Activated CD8-positive, alpha-beta memory T cell treated with anti-CD3 and anti-CD28 coated beads for 4 hours (primary cell): ENCODE results near the gene PRDM8.
"Not testable (repeated sequence)": the region's sequence is repeated elsewhere in the genome, so short reads cannot be mapped to it uniquely, and the experiment has no call there.

ENCODE experiments used
- DNase-seq, 2 donors: peaks; one replicate each; pipeline ENCODE4 v3.0.0-alpha.2; 2020; ENCODE audit warnings: low read depth in 2 of 2

Gene PRDM8

DNA sequence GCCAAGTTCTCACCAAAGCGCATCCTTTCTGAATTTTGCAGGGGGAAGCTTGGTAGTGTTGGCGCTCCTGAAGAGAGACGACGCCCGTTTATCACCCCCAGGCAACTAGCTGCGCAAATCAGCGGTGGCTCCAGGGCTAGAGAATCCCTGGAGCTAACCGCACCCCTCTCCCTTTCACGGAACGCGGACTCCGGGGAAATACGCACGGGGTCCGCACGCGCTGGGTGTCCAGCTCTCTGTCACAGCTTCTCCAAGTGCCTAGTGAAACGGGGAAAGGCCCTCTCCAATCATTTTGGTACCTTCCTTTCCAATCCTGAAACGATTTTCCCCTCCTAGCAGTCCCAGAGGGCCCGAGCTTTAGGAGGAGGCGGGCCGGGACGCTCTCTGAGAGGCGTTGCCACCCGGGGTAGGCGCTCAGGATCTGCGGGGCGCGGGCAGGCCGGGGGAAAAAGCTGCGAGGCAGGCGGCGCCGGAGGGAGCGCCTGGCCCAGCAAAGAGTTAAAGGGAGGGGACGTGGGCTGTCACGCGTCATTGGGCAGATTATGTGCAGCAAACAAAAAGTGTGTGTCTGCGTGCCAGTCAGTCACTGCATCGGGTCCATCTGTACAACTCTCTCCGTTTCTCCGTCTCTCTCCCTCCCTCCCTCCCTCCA is at the start of gene PRDM8:
Gene PRDM8, plus strand, starts transcription at position 582 of the 652 bp plus-strand sequence. CDS start 2,578 bp downstream, outside the sequence.
- no peak for DNase-seq

- no peak for DNase-seq
Observed at GRCh38 chr4:80150387-80151180, 46.7 kb upstream of the PRDM8 start.

- no peak for DNase-seq
Observed at GRCh38 chr4:80151981-80152380, 45.3 kb upstream of the PRDM8 start.

DNA sequence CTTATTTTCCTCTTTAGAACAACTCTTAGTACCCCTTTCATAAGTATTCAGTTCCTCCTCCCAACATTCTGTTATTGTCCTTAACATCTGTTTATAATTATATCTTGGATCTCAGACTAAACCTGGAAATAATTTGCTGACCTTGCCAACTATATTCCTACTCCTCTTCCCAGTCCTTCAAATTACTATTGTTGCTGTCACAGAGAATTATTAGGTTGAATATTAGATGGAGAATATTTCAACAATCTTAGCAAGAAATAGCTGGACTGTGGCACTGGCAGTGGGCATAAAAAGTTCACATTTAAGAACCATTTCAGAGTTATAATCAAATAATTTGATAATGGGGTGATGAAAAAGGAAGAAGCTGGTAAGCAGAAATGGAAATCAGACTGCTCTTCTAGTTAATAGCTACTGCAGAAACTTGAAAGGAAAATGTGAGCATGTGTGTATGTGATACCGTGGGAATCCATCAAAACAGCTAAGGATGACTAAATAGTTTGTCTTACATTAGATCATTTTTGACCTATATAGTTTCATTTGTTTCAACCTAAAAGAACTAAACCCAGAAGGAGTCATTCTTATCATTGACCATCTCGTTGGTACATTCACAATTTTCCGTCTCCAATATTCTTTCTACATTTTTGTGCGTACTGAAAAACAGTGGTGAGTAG is 43.3 kb upstream of the PRDM8 start:
- no peak for DNase-seq

GRCh38 chr4:80154545-80154933 is 42.8 kb upstream of the PRDM8 start:
- no peak for DNase-seq

DNA sequence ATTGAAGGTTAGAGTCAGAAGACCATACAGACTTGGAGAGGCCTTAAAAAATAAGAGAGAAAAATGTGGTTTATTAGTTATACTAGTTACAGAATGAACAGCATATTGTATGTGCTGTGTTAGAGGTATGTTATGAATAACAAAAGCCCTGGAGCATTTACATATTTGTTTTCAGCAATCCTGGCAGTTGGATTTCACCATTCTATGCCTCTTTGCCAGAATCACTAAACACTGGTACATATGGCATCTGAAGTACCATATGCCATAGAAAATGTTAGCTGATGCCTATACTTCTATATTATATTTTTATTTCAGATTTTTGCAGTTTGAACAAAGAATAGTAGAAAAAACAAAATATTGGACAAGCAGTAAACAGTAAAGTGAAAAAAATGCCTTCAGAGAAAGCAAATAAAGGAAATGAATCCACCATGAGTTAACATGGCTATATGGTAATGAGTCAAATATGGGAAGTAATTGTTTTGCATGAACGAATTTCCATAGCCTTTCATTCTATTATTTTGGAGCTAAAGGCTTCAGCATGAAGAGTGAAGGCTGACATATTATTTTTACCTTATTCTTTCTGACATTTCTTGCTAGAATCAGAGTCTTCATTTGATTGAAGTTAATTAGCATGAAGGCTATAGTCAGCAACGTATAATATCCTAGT is 41.9 kb upstream of the PRDM8 start:
- no peak for DNase-seq

DNA sequence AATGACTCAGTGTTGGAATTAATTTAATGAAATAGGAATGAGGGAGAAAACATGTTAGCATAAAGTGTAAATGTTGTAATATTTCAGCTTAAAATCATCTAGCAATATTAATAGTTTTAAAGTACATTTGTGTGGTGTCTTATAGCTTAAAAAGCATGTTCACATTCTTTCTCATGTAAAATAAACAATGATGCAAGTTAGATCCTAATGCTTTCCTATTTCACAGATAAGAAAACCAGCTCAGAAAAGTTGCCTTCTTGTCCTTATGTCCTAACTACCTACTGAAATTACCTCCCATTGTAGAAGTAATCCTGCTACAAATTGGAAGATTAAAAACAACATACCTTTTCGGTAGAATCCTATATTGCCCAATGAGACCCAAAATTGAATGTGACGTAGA is 40.9 kb upstream of the PRDM8 start:
- no peak for DNase-seq

DNA sequence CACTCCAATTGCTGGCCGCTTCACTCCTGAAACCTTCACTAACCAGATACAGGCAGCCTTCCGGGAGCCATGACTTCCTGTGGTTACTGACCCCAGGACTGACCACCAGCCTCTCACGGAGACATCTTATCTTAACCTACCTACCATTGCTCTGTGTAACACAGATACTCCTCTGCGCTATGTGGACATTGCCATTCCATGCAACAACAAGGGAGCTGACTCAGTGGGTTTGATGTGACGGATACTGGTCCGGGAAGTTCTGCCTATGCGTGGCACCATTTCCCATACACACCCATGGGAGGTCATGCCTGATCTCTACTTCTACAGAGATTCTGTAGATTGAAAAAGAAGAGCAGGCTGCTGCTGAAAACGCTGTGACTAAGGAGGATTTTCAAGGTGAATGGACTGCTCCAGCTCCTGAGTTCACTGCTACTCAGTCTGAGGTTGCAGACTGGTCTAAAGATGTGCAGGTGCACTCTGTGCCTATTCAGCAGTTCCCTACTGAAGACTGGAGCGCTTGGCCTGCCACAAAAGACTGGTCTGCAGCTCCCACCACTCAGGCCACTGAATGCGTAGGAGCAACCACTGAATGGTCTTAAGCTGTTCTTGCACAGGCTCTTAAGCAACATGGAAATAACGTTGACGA is 35.8 kb upstream of the PRDM8 start:
- DNase-seq, result no peak

- no peak for DNase-seq
Observed at GRCh38 chr4:80162418-80162817, 34.9 kb upstream of the PRDM8 start.

DNA sequence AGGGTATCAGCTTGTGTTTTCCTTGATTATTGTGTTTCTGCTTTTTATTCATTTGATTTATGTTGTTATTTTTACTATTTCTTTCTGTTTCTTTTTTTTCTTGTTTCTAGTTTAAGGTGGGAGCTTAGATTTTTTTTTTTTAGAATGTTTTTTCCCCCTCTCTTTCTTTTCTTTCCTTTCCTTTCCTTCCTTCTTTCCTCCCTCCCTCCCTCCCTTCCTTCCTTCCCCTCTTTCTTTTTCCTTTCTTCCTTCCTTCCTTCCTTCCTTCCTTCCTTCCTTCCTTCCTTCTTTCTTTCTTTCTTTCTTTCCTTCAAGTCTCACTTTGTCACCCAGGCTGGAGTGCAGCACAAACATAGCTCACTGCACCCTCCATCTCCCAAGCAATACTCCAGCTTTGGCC is 31.4 kb upstream of the PRDM8 start:
- no peak for DNase-seq

DNA sequence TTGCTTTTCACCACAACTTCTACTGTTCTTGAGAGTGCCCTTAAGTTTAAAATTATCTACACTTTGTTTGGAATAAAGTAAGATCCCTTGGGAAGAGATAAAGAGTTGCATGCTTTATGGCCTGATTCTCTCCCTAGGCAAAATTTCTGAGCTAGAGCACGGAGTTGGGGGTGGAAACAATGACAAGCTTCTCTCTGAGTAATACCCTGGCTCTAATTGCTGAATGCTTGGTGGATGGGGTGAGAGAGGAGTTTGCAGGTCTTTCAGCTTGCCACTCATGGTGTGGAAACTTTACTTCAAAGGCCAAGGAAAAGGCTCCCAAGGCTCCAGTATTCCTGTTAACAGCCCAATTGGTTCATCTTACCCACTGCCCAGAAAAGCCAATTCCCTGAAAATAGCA is 26.1 kb upstream of the PRDM8 start:
- DNase-seq, result no peak

DNA sequence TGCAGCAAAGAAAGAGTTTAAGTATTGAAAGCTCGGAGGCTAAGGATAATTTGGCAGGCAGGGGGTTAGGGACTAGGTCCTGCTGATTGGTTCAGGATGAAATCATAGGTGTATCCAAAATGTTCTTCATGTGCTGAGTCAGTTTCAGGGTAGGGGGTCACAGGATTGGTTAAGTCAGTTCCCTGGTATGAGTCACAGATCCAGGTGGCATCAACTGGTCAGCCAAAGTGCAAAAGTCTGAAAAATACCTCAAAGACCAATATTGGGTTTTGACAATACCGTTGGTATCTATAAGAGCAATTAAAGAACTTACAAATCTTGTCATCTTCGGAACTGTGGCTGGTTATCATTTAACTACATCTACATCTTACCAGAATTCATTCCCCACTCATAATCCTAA is 25.6 kb upstream of the PRDM8 start:
- no peak for DNase-seq

GRCh38 chr4:80172203-80172602 is 25.1 kb upstream of the PRDM8 start:
- no peak for DNase-seq

DNA sequence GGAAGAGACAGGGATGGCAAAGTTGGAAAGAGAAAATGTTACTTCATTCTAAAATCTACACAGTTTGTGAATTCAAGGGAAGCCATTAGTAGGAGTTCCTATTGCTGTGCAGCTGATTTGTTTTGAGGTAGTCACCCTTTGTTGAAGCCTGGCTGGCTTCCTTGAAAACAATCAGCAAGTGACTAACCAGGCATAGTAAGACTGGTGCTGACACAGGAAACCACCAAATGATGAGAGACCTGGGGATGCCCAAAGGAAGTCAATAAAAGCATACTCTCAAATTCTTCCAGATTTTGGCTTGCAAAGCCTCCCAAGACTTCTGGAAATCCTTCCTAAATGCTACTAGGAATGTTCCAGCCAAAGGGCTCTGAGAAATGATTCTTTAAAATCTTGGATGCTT is 23.9 kb upstream of the PRDM8 start:
- DNase-seq, result peak in 1 of 2 donors; percentile 38

DNA sequence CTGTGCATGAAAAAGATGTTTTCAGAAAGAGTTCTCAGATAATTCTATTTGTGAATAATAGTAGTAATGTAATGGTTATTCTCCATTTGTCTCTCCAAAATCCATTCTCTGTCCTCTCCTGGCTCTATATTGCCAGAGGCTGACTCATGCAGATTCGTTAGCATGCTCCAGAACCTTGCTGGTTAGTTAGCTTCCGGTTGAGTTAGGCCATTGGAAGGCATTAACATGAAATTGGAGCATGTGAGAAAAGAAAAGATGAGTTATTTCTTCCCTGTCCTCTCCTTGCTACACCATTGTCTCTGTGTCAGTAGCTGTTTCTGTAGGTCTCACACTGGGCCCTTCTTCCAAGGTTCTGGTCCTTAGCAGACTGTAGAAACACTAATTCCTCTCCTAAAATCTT is 23.5 kb upstream of the PRDM8 start:
- no peak for DNase-seq

DNA sequence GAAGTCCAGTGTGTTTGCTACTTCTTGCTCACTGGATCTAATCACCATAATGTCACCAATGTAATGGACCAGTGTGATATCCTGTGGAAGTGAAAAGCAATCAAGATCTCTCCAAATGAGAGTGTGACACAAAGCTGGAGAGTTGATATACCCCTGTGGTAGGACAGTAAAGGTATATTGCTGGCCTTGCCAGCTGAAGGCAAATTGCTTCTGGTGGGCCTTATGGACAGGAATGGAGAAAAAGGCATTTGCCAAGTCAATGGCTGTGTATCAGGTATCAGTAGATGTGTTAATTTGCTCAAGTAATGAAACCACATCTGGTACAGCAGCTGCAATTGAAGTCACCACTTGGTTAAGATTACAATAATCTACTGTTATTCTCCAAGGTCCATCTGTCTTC is 19.5 kb upstream of the PRDM8 start:
- not testable (repeated sequence) for DNase-seq

DNA sequence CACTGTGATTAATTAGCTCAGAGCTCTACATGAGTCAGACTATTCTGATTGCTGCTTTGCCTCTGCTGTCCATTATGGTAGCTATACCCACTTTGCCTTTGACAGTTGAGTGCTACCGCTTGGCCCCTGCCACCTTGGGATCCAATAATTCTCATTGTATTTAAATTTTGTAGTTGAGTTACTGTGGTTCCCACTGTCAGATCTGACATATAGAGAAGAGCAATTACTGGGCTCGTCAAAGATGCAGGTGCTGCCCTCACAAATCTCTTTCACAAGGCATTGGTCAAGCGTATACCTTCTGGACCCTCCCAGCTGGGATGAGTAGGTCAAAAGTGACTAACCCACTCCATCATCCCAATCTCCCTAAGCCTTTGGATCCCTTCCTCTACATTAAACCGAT is 18.3 kb upstream of the PRDM8 start:
- DNase-seq, result no peak

- no peak for DNase-seq
Observed at GRCh38 chr4:80179637-80180161, 17.6 kb upstream of the PRDM8 start.

DNA sequence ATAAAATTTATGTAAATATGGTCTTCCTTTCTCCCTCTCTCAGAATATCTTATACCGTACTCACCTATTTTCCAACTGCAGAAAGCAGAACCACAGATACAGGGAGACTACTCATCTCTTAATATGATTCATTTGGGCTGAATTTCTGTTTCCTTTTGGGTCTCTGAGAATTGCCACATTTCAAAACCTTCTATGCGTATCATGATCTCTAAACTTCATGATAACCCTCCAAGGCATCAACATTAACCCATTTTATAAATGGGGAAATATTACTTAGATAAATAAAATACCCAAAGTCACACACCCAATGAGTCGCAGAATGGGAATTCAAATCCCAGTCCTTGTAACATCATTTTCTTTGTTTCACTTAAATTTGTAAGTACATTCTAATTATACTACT is 16.6 kb upstream of the PRDM8 start:
- no peak for DNase-seq

GRCh38 chr4:80182237-80182866 is 15.0 kb upstream of the PRDM8 start:
- no peak for DNase-seq
